Right forelimb (tissue), 1 donor: ENCODE measurements around the gene NACA2.
"Not testable (repeated sequence)": the region's sequence is repeated elsewhere in the genome, so short reads cannot be mapped to it uniquely, and the experiment has no call there.

Source experiments
- DNase-seq: peaks from one replicate; pipeline ENCODE4 v3.0.0-alpha.2; 2018

NACA2 gene

DNA sequence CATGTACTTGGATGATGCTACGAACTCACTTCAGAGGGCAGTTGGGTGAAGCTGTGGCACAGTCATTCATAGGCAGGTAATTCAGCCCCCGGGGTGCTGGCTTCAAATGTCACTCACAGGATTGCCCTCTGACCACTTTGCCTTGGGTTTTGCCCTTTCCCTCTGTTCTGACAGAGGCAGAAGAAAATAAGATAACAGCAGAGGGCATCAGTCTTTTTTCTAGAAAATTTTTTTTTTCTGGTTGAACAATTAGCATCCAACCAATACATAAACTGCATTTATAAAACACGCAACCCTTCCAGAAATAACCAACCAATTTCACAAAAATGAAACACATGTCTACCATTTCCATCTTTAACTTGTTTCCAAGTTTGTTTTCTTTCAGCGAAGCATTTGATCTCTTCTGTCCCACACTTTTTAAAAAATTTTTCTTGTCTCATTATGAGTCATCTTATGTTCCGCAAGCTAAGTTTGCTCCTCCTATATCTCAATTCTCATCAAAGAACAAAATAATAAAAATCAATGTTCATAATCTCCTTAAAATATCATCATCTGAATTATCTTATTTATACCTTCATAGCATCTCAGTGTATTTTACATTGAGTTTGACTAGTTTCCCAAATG lies 15.6 kb downstream of the NACA2 start:
- DNase-seq: no peak

DNA sequence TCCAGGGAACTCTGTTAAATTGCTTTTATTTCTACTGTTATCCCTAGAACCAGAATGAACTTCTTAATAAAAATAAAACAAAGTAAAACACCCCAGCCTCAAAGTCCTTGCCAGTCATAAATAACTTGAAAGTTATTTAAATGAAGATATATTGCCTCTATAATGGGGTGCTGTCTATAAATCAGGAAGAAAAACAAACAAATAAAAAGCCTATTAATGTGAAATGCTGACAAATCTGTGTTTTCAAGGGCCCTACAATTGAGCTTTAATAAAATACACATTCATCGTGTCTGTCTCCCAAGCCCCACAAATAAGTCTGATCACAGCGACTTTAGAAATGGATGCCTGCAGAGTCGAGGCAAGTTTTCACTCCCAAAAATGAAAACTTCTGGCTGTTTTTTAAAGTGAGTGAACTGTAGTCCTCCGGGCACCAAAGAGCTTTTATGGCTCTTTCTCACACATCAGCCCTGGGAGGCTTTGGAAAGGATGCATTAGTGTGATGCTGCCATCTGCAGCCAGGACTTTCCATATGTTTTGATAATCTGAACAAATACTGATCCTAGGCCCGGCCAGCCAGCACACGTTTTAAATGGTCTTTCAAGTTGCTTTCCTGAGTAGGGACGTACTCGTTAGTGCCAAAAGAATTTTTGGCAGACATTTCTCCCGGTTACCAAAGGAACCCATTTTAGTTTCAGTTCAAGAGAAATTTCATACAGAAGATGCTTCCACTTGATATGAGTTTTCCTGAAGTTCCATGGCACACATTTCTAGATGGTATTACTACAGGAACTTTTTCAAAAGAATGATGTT lies 16.3 kb downstream of the NACA2 start:
- DNase-seq: peak; percentile 67

DNA sequence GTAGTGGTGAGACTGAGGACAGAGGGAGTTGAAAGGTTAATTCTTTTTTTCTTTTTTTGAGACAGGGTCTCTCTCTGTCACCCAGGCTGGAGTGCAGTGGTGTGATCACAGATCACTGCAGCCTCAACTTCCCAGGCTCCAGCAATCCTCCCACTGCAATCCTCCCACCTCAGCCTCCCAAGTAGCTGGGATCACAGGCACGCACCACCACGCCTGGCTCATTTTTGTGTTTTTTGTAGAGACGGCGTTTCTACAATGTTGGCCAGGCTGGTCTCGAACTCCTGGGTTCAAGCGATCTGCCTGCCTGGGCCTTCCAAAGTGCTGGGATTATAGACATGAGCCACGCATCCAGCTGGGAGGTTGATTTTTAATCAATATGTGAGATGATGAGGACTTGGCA lies 18.5 kb downstream of the NACA2 start:
- not testable (repeated sequence) for DNase-seq

DNA sequence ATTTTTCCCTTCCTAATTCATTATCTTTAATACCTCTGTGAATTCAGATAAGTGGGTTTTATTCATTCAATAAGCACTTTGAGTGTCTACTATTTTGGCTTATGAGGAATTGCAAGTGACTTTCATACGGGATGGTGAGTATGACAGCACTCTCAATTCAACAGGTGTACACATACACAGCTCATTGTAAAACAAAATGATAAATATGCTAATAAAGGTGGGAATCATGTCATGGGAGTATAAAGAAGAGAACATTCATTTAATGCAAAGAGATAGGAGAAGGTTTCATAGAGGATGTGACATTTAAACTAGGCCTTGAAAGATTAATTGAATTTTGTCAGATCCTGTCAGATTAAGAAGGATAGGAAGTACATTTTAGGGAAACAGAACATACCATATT lies 19.4 kb downstream of the NACA2 start:
- no peak for DNase-seq

DNA sequence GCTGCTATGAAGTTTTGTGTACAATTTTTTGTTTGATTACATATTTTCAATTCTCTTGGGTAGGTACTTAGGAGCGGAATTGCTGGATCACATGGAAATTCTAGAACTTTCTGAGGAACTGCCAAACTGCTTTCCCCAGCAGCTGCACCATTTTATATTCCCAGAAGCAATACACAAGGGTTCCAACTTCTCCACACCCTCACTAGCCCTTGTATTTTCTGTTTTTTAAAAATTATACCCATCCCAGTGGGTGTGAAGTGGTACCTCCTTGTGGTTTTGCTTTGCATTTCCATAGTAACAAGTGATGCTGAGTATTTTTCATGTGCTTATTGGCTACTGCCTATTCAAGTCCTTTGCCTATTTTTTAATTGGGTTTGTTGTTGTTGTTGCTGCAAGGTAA lies 20.9 kb downstream of the NACA2 start:
- DNase-seq: no peak

DNA sequence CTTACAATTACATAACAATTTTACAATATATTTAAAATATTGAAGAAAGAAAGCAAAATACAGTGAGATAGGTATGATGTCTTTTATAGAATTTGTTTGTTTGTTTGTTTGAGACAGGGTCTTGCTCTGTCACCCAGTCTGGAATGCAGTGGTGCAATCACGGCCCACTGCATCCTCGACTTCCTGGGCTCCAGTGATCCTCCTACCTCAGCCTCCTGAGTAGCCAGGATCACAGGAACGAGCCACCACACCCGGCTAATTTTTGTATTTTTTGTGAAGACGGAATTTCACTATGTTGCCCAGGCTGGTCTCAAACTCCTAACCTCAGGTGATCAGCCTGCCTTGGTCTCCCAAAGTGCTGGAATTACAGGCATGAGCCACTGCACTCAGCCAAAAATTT lies 21.5 kb downstream of the NACA2 start:
- DNase-seq: not testable (repeated sequence)

DNA sequence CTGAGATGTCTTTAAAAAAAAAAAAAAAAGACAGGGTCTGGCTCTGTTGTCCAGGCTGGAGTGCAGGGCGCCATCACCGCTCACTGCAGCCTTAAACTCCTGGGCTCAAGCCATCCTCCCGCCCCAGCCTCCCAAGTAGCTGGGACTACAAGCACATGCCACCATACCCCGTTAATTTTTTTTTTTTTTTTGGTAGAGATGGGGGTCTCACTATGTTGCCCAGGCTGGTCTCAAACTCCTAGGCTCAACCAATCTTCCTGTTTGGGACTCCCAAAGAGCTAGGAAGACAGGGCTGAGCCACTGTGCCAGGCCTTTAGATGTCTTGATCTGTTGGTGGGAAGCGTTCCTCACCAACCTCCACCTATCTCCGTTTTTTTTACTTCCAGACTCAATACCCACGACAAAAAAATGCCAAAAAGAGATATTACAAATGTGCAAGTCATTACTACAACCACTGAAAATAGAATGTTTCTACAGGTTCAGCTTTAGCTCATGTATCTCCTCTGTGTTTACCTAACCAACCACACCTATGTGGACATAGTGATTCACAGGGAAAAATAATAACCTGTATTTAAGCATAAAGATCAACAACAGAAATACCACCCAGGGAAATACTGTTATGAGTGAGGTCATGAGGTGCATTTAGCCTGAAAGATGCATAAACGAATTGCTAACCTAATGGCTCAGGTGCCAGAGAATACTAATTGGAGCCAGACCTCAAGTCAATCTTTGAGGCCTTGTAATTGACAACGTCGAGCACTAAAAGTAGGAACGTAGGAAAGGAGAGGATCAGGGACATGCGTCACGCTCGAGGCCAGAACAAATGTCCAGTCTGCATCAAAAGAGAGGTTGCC lies 22.6 kb downstream of the NACA2 start:
- no peak for DNase-seq

DNA sequence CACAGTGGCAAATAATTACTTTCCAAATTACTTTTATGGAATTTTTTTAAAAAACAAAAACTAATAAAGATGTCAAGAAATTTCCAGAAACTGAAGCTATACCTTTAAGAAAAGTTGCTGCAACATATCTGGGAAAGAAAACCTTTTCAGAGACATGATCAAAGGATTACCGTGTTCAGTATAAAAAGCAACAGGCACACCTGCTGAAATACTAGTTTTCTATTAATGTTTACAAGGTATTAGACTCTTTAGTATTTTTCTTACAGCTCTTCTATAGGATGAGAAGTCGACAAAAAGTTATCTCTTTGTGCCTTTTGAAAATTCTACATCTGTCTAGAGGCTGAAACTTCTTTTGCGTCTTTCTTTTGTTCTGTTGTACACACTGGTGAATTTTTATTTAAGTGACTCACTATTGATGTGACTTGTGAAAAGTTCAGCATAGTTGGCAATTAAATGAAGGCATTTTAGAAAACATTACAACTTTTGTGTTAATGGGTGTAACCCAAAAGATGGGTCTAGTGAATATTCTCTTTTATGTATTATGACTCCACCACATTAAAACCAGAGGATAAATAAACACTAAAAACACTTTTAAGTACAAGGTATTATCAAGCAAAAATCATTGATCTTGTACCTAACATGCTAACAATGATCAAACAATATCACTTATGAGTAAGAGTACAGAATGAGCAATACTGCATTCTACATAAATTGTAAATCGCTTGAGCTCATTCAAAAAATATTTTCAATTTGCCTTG lies 23.8 kb downstream of the NACA2 start:
- DNase-seq: no peak

DNA sequence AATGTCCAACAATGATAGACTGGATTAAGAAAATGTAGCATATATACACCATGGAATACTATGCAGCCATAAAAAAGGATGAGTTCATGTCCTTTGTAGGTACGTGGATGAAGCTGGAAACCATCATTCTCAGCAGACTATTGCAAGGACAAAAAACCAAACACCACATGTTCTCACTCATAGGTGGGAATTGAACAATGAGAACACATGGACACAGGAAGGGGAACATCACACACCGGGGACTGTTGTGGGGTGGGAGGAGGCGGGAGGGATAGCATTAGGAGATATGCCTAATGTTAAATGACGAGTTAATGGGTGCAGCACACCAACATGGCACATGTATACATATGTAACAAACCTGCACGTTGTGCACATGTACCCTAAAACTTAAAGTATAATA lies 24.6 kb downstream of the NACA2 start:
- DNase-seq: not testable (repeated sequence)

DNA sequence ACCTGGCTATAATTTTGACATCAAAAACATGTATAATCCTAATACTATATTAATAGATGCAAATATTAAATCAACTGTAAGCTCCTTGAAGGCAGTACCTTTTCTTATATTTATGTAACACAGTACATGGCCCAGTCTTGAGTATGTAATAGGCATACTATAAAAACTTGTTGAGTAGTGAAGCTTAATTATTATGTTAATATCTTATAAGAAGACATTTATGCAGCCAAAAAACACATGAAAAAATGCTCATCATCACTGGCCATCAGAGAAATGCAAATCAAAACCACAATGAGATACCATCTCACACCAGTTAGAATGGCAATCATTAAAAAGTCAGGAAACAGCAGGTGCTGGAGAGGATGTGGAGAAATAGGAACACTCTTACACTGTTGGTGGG lies 25.2 kb downstream of the NACA2 start:
- DNase-seq: not testable (repeated sequence)

DNA sequence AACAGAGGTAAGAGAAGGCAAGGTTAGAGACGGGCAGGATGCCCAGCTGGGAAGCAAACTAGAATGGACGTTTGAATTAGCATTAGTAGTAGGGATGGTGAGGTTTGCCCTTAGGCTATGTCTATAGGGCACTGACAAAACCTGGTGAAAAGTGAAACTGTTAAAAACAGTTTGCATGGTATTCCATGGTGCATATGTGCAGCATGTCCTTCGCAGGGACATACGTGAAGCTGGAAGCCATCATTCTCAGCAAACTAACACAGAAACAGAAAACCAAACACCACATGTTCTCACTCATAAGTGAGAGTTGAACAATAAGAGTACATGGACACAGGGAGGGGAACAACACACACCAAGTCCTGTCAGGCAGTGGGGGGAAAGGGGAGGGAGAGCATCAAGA lies 25.8 kb downstream of the NACA2 start:
- no peak for DNase-seq

DNA sequence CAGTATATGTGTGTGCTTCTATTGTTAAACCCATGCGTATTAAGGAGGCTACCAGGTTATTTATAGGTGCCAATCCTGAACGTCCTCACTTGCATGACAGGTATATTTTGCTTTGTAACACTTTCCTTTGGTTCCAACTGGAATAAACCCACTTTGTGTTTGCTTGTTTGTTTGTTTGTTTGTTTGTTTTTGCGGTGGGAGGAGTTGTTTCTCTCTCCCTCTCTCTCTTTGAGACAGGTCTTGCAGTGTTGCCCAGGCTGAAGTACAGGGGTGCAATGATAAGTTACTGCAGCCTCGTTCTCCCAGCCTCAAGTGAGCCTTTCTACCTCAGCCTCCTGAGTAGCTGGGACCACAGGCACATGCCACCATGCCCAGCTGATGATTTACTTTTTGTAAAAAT lies 28.7 kb downstream of the NACA2 start:
- DNase-seq: no peak

DNA sequence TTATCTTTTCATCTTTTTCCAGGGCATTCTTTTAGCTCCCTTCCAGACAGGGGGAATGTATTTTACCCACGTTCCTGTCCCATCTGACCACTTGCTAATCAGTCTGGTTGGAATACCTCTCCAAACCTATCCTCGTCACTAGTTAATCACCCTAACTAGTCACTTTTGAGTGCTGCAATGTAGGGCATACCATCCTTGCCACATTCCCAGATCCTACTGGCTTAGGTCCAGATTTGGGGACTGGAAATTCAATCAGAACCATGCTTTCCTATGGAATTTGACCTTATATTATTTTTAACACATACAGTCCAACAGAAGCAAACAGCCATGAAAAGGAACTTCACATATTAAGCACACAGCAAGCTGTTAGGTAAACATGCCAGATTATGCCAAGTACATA lies 29.7 kb downstream of the NACA2 start:
- no peak for DNase-seq

DNA sequence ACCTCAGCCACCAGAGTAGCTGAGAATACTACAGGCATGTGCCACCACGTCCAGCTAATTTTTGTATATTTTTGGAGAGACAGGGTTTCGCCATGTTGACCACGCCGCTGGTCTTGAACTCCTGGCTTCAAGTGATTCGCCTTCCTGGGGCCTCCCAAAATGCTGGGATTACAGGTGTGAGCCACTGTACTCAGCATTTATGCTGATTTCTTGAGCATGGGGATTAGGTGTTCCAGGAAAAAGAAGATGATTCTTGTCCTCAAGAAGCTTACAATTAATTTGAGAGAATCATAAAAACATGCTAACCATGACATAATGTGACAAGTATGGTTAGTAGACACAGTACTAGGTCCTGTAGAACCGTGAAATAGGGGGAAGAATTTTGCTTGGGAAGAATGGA lies 30.9 kb downstream of the NACA2 start:
- DNase-seq: no peak

DNA sequence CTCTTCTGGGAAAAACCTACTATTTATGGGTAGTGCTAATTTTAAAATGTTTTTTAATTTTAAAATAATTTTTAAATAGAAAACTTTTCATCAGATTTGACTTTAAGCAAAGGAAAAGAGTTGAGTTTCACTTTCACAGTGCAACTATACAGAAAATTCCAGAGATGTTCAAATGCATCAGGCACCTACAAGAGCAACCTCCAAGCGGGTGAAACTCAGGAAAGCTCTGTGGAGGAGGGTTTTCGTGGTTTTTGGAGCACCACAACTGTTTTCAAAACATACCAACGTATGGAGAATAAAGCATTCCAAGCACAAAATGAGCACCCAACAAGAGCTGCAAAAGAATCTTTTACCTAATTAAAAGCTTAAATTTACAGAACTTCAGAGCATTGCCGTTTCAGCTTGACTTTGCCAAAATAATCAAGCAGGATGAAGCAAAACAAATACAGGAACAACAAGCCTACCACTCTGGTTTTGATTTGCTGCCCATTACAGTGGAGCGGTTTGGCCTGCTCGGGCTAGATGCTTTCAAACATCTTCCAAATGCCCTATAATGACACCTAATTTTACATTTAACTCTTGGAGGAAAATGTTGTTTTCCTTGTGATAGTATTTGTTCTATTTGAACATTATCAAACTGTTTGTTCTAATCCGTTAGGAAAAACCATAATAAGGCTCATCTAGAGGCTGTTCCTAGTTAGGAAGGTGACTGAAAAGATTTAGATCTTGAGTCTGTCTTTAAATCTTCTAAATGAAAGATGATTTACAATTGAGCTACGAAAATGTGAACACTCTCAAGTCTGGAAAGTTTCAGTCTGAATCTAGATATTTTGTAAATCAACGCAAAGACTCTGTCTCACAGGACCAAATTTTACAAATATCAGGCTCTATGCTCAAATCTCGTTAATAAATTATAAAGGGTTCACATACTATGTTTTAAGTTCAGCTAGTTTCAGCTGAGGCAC lies 34.5 kb downstream of the NACA2 start:
- no peak for DNase-seq

DNA sequence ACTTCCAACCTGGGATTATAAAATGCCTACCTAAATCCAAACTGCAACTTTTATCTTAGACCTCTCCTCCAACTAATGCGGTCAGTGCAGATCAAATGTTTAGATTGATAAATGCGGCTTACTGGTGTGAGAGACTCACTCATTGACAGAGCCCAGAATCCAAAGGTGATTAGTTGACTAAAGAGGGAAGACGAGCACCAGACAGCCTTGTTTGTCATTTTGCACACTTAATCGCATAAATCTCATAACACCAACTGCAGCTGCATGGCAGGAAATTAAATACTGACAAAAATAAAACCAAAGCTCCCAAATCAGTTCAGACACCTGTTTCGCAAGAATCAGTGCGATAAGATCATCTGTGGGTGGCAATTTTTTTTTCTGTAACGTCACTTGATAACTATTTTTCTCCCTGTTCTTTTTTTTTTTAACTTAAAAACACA lies 35.9 kb downstream of the NACA2 start:
- DNase-seq: no peak

DNA sequence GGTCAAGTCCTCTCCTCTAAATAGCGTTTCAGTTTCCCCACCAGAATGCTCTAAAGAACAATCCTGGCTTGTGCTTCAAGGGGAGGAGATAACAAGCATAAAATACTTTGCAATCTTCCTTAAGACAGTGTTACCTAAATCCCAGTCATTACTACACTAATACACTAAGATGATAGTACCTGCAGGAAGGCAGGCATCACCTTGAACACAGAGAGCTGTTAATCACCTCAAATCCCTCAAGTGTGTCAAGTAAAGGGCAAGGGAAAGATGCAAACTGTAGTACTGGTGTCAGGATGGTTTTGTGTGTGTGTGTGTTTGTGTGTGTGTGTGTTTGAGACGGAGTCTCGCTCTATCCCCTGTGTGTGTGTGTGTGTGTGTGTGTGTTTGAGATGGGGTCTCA lies 36.8 kb downstream of the NACA2 start:
- DNase-seq: no peak

DNA sequence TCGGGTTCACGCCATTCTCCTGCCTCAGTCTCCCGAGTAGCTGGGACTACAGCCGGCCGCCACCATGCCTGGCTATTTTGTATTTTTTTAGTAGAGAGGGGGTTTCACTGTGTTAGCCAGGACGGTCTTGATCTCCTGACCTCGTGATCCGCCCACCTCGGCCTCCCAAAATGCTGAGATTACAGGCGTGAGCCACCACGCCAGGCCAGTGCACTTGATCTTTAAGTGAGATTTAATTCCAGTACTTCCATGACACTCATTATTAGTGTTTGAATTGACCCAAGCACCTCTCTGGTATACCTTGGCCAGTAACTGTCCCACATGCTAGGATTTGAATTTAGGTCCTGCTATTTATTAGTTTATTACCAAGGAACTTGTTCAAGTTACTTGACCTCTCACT lies 38.5 kb downstream of the NACA2 start:
- DNase-seq: not testable (repeated sequence)

DNA sequence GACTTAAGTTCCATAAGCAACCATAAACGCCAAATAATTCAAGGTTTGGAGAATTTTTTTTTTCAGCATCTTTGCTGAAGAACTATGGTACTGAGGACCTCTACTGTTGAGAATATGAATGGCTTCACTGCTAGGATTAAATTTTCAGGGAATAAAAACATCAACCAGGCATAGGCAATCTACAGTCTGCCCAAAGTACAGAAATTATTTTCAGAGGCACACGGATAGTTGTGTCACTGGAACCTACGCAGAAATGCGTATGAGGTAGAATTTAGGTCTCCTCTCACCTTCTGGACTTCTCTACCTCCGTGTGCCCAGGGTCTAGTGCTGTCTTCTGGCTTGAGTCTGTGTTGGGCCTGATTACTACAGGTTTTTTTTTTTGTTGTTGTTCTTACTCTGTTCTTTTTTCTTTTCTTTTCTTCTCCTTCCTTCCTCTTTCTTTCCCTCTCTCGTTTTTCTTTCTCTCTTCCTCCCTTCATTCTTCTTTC lies 39.7 kb downstream of the NACA2 start:
- DNase-seq: no peak

DNA sequence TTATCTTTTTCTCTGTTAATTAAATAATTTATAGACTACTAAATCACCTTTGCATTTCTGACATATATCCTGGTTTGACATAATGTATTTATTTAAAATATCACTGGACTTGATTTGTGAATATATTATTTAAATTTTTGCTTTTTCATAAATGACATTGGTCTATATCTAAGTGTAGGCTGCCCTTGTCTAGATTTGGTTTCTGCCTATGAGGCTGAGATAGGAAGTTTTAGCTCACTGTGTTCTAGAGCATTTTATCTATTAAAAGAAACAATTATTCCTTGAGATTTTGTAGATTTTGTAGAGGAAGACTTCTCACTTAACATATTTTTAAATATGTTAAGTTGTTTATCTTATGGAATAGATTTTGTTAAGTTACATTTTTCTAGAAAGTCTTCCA lies 43.9 kb downstream of the NACA2 start:
- no peak for DNase-seq

DNA sequence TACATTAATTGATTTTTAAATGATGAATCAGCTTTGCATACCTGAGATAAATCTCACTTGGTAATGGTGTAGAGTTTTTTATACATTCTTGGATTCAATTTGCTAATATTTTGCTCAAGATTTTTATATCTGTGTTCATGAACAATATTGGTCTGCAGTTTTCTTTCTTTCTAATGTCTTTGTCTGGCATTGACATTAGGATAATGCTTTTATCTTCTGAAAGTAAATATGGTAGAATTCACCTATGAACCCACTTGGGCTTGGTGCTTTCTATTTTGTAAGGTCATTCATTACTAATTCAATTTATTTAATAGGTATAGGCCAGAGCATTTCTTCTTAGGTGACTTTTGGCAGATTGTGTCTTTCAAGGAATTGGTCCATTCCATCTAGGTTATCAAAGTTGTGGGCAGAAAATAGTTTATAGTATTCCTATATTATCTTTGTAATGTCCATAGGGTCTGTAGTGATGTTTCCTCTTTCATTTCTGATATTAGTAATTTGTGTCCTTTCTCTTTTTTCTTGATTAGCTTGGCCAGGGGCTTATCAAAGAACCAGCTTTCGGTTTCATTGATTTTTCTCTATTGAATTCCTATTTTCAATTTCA lies 45.6 kb downstream of the NACA2 start:
- no peak for DNase-seq
